ENCODE results near the gene ATRX.
"Not testable (repeated sequence)": the region's sequence is repeated elsewhere in the genome, so short reads cannot be mapped to it uniquely, and the experiment has no call there.

ATRX gene

GRCh38 chrX:77785486-77786364 lies at the start of gene ATRX:
ATRX (minus strand) TSS chrX:77786216; CDS start chrX:77786001, 215 bp downstream.
- DNase-seq: peak; percentile 26 to 64

GRCh38 chrX:77831544-77831943 lies 45.5 kb upstream of the ATRX start:
- not testable (repeated sequence) for DNase-seq

GRCh38 chrX:77821989-77822388 lies 36.0 kb upstream of the ATRX start:
- DNase-seq: not testable (repeated sequence)

GRCh38 chrX:77820091-77820727 lies 34.2 kb upstream of the ATRX start:
- no peak for DNase-seq

GRCh38 chrX:77814210-77814609 lies 28.2 kb upstream of the ATRX start:
- no peak for DNase-seq

GRCh38 chrX:77802201-77802600 lies 16.2 kb upstream of the ATRX start:
- DNase-seq: no peak

GRCh38 chrX:77795124-77795523 lies 9.1 kb upstream of the ATRX start:
- no peak for DNase-seq

GRCh38 chrX:77793946-77794345 lies 7.9 kb upstream of the ATRX start:
- DNase-seq: no peak

GRCh38 chrX:77788050-77788449 lies 2.0 kb upstream of the ATRX start:
- DNase-seq: no peak

GRCh38 chrX:77786365-77786680 lies 307 bp upstream of the ATRX start:
- no peak for DNase-seq

- no peak for DNase-seq
These were observed 6.3 kb downstream of the ATRX start for GRCh38 chrX:77779695-77780094.

- DNase-seq: no peak
These were observed 9.4 kb downstream of the ATRX start for GRCh38 chrX:77776659-77777058.

- no peak for DNase-seq
These were observed 14.4 kb downstream of the ATRX start for GRCh38 chrX:77771601-77772000.

GRCh38 chrX:77768787-77769186 lies 17.2 kb downstream of the ATRX start:
- DNase-seq: no peak

GRCh38 chrX:77766212-77766611 lies 19.8 kb downstream of the ATRX start:
- not testable (repeated sequence) for DNase-seq

- DNase-seq: no peak
These were observed 30.5 kb downstream of the ATRX start for GRCh38 chrX:77755561-77755960.

GRCh38 chrX:77753942-77754341 lies 32.1 kb downstream of the ATRX start:
- DNase-seq: not testable (repeated sequence)

- DNase-seq: no peak
These were observed 36.3 kb downstream of the ATRX start for GRCh38 chrX:77749695-77750094.

GRCh38 chrX:77743720-77744119 lies 42.3 kb downstream of the ATRX start:
- DNase-seq: no peak

GRCh38 chrX:77742788-77743476 lies 43.1 kb downstream of the ATRX start:
- no peak for DNase-seq

- DNase-seq: no peak
These were observed 45.6 kb downstream of the ATRX start for GRCh38 chrX:77740376-77740905.

GRCh38 chrX:77733342-77733741 lies 52.7 kb downstream of the ATRX start:
- no peak for DNase-seq

GRCh38 chrX:77731821-77732419 lies 54.1 kb downstream of the ATRX start:
- DNase-seq: no peak
